Endothelial cell (in vitro differentiated cells): ENCODE results near the gene GJB6. TPM values are rescaled to one million over a fixed set of nuclear protein-coding genes. Genes with fewer than 3 reads are reported as not detected.

Source experiments
- DNase-seq: peaks from one replicate; pipeline ENCODE4 v3.0.0; 2021; ENCODE audit warnings: low spot score
- H3K27ac Mint-ChIP-seq: one replicate; pipeline ENCODE4 v1.8.0; 2021; ENCODE audit warnings: mixed read lengths, inconsistent platforms; ENCODE audit not compliant: unreplicated experiment
- H3K27me3 Mint-ChIP-seq: one replicate; pipeline ENCODE4 v1.8.0; 2021; ENCODE audit warnings: mild to moderate bottlenecking, moderate library complexity, mixed read lengths, inconsistent platforms; ENCODE audit not compliant: unreplicated experiment
- H3K36me3 Mint-ChIP-seq: one replicate; pipeline ENCODE4 v1.8.0; 2021; ENCODE audit warnings: mild to moderate bottlenecking, low read depth, mixed read lengths, inconsistent platforms; ENCODE audit not compliant: unreplicated experiment
- H3K4me1 Mint-ChIP-seq: one replicate; pipeline ENCODE4 v1.8.0; 2021; ENCODE audit warnings: mild to moderate bottlenecking, mixed read lengths, inconsistent platforms; ENCODE audit not compliant: unreplicated experiment
- H3K4me3 Mint-ChIP-seq: one replicate; pipeline ENCODE4 v1.8.0; 2021; ENCODE audit warnings: mild to moderate bottlenecking, mixed read lengths, inconsistent platforms; ENCODE audit not compliant: unreplicated experiment
- H3K9me3 Mint-ChIP-seq: one replicate; pipeline ENCODE4 v1.8.0; 2021; ENCODE audit warnings: mixed read lengths, inconsistent platforms; ENCODE audit not compliant: unreplicated experiment
- CTCF ChIP-seq: fragments of 200-600 bp; sonication (generic); IDR thresholded peaks from one replicate; pipeline ENCODE4 v1.5.0; 2021; ENCODE audit warnings: antibody characterized with exemption; ENCODE audit not compliant: unreplicated experiment
- total RNA-seq: library from RNA; stranded (reverse); fragmentation: NEBNext Ultra II Directional; extraction: Animal tissue kit (Norgen Biotek cat#: 25700); gene quantifications from one replicate; pipeline ENCODE4 v1.2.1, GENCODE V29; 2021; ENCODE audit not compliant: unreplicated experiment

GJB6 gene
- total RNA-seq, 1 donor from 2014 or later = 0.23 TPM

GRCh38 chr13:20227288-20227687, 4.8 kb downstream of the GJB6 start:
- no peaks in the 10 kb centered on the region for H3K36me3 Mint-ChIP-seq
- peaks cover 9% of the 10 kb centered on the region for H3K27me3 Mint-ChIP-seq
- H3K4me1 Mint-ChIP-seq = peaks cover 9% of the 10 kb centered on the region
- H3K9me3 Mint-ChIP-seq = no peaks in the 10 kb centered on the region
- no peak overlapping the region for H3K27ac Mint-ChIP-seq
- no peak for DNase-seq
- TF ChIP-seq CTCF = no peak
- no peak overlapping the region for H3K4me3 Mint-ChIP-seq

GRCh38 chr13:20222553-20222952, 9.6 kb downstream of the GJB6 start:
- Mint-ChIP-seq H3K9me3 (no peaks in the 10 kb centered on the region), H3K4me1 (no peaks in the 10 kb centered on the region), H3K27ac (no peak overlapping the region), H3K27me3 (no peaks in the 10 kb centered on the region), H3K36me3 (no peaks in the 10 kb centered on the region), H3K4me3 (no peak overlapping the region)
- TF ChIP-seq CTCF = no peak
- DNase-seq = no peak

- Mint-ChIP-seq H3K27ac (no peak overlapping the region), H3K4me1 (no peaks in the 10 kb centered on the region)
Measured at GRCh38 chr13:20221772-20222171, 10.3 kb downstream of the GJB6 start.

GRCh38 chr13:20219577-20219976, 12.5 kb downstream of the GJB6 start:
- Mint-ChIP-seq H3K9me3 (no peaks in the 10 kb centered on the region), H3K4me1 (no peaks in the 10 kb centered on the region), H3K27ac (no peak overlapping the region), H3K36me3 (no peaks in the 10 kb centered on the region), H3K4me3 (no peak overlapping the region), H3K27me3 (no peaks in the 10 kb centered on the region)
- DNase-seq = no peak
- no peak for TF ChIP-seq CTCF

More at GRCh38 chr13:20221772-20222171, 10.3 kb downstream of the GJB6 start:
- H3K4me3 Mint-ChIP-seq = no peak overlapping the region
- TF ChIP-seq CTCF = no peak
- H3K27me3 Mint-ChIP-seq = no peaks in the 10 kb centered on the region
- H3K36me3 Mint-ChIP-seq = no peaks in the 10 kb centered on the region
- no peaks in the 10 kb centered on the region for H3K9me3 Mint-ChIP-seq
- no peak for DNase-seq

- Mint-ChIP-seq H3K27me3 (no peaks in the 10 kb centered on the region), H3K9me3 (no peaks in the 10 kb centered on the region)
- no peak for DNase-seq
Measured at GRCh38 chr13:20217168-20217567, 15.0 kb downstream of the GJB6 start.

More at GRCh38 chr13:20217168-20217567, 15.0 kb downstream of the GJB6 start:
- no peak for TF ChIP-seq CTCF
- no peak overlapping the region for H3K4me3 Mint-ChIP-seq
- H3K36me3 Mint-ChIP-seq = no peaks in the 10 kb centered on the region
- no peaks in the 10 kb centered on the region for H3K4me1 Mint-ChIP-seq
- H3K27ac Mint-ChIP-seq = no peak overlapping the region
